Activated T-helper 2 cell treated with anti-CD3 and anti-CD28 coated beads, Interferon-gamma antibody, Interleukin-2, Interleukin-4, amounts not matched to agents 10 μg/mL and 5 μg/mL and 100 μg/mL, durations not matched to agents 14 hours and 24 hours and 36 hours (primary cell): Measurements from ENCODE around the gene ANO1. TPM values are rescaled to one million over a fixed set of nuclear protein-coding genes. Genes with fewer than 3 reads are reported as not detected.
"Not testable (repeated sequence)": the region's sequence is repeated elsewhere in the genome, so short reads cannot be mapped to it uniquely, and the experiment has no call there.

ENCODE experiments used
- DNase-seq: peaks from one replicate; pipeline ENCODE4 v3.0.0; 2021; ENCODE audit warnings: low spot score
- H3K27ac Mint-ChIP-seq: one replicate; pipeline ENCODE4 v1.8.0; 2021; ENCODE audit warnings: mixed read lengths
- H3K27me3 Mint-ChIP-seq: one replicate; pipeline ENCODE4 v1.8.0; 2021; ENCODE audit warnings: low read depth, mixed read lengths
- H3K36me3 Mint-ChIP-seq: one replicate; pipeline ENCODE4 v1.8.0; 2021; ENCODE audit warnings: low read depth, mixed read lengths
- H3K4me1 Mint-ChIP-seq: one replicate; pipeline ENCODE4 v1.8.0; 2021; ENCODE audit warnings: low read depth, mixed read lengths
- H3K4me3 Mint-ChIP-seq: one replicate; pipeline ENCODE4 v1.8.0; 2021; ENCODE audit warnings: low read depth, mild to moderate bottlenecking, moderate library complexity, mixed read lengths
- H3K9me3 Mint-ChIP-seq: one replicate; pipeline ENCODE4 v1.8.0; 2021; ENCODE audit warnings: mixed read lengths
- intact Hi-C: fragments of 100-400 bp; cut with micrococcal nuclease; formaldehyde crosslinking; loops from one replicate; pipeline ENCODE4 v1.15.1; 2023
- total RNA-seq: library from RNA; stranded (reverse); gene quantifications from 2 replicates; pipeline ENCODE4 v1.2.3, GENCODE V29; 2022

ANO1 gene
- total RNA-seq, result not detected in 2 replicates

DNA sequence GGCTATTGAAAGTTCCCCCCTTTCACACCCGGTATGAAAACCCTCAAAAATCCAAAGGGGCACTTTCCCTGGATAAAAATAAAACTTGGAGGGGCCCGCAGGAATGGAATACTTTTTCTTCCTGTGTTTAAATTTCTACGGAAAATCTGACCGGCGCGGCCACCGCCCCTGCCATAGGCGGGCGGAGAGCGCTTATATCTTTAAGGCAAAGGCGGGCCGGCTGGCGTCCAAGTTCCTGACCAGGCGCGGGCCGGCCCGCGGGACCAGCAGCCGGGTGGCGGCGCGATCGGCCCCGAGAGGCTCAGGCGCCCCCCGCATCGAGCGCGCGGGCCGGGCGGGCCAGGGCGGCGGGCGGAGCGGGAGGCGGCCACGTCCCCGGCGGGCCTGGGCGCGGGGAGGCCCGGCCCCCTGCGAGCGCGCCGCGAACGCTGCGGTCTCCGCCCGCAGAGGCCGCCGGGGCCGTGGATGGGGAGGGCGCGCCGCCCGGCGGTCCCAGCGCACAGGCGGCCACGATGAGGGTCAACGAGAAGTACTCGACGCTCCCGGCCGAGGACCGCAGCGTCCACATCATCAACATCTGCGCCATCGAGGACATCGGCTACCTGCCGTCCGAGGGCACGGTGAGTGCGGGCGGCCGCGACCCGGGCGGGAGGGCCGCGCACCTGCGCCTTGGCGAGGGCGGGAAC, at the start of gene ANO1:
ANO1 (plus strand) TSS at position 223 of the 686 bp plus-strand sequence; CDS start at position 513, 290 bp downstream.
- intact Hi-C loops, result loop anchor here (5.0 kb wide), 1 partner anchor 376 kb away; the partner anchor contains the start of gene FGF19
- Mint-ChIP-seq H3K36me3 (no peaks in the 10 kb centered on the region), H3K27me3 (peaks cover 56% of the 10 kb centered on the region), H3K27ac (no peak within 1 kb of the TSS), H3K9me3 (no peaks in the 10 kb centered on the region), H3K4me1 (peaks cover 1% of the 10 kb centered on the region), H3K4me3 (no peak within 1 kb of the TSS)
- DNase-seq, result no peak

DNA sequence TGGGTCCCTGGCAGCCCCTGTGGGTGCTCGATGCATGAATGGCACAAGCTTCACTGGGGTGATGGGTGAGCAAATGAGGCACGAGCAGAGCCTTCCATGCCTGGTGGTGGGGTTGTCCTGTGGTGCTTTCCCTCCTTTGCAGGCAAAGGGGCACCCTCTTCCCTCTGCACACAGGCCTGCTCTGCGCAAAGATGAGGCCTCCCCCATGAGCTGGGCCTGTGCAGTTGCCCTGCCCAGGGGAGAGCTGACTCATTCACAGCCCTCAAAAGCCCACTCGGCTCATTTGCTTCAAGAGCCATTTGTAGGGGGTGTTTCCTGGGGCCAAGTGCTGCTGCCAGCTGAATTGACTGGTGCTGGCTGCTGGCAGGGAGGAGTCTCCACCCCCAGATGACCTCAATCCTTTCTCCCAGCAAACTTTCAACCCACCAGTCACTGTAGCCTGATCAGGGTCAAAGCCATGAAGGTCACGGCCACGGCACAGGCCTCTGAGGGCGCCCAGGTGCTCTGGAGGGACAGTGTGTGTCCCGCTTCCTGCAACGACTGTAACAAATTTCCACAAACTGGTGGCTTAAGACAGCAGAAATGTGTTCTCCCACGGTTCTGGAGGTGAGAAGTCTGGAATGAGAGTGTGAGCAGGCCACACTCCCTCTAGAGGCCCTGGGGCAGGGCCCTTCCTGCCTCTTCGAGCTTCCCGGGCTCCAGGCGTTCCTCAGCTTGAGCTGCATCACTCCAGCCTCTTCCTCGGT, 48.8 kb upstream of the ANO1 start:
- no peak overlapping the region for H3K27ac Mint-ChIP-seq
- DNase-seq, result no peak
- peaks cover 2% of the 10 kb centered on the region for H3K27me3 Mint-ChIP-seq
- no peak overlapping the region for H3K4me3 Mint-ChIP-seq
- no peaks in the 10 kb centered on the region for H3K4me1 Mint-ChIP-seq
- intact Hi-C loops, result no loop called here
- H3K36me3 Mint-ChIP-seq, result no peaks in the 10 kb centered on the region
- no peaks in the 10 kb centered on the region for H3K9me3 Mint-ChIP-seq

DNA sequence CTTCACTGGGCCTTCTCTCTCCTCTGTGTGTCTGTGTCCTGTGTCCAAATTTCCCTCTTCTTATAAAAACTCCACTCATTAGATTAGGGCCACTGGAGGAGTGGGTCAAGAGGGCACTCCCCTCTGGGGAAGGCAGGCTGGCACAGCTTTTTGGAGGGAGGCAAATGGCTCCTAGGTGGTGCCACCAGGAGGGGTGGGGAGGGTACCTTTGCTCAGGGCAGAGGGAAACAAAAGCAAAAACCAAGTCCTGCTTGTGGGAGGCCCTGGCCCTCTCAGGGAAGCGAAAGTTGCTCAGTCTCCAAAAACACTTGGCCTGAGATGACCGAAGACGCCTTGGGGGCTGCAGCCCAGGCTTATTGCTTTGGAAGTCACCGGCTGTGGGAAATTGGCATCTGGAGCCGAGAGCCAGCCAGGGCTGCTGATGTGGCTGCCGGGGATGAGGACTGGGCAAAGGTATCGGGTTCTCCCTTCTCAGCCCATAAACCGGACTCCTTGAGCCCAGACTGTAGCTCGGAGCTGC, 48.2 kb upstream of the ANO1 start:
- intact Hi-C loops, result no loop called here
- H3K36me3 Mint-ChIP-seq, result no peaks in the 10 kb centered on the region
- H3K4me3 Mint-ChIP-seq, result no peak overlapping the region
- no peak for DNase-seq
- no peak overlapping the region for H3K27ac Mint-ChIP-seq
- H3K27me3 Mint-ChIP-seq, result peaks cover 2% of the 10 kb centered on the region
- H3K4me1 Mint-ChIP-seq, result no peaks in the 10 kb centered on the region
- H3K9me3 Mint-ChIP-seq, result no peaks in the 10 kb centered on the region

DNA sequence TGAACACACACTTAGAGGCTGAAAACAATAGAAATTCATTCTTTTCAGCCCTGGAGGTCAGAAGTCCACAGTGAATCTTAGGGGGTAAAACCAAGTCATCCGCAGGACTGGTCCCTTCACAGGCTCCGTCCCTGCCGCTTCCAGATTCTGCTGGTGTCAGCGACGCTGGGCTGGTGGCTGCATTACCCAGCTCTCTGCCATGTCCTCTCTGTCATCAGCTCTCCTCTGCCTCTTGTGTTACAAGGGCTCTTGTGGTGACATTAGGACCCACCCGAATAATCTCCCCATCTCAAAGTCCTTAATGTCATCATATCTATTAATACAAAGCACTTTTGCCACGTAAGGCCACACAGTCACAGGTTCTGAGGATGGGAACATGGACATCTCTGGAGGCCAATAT, 47.7 kb upstream of the ANO1 start:
- Mint-ChIP-seq H3K27me3 (peaks cover 2% of the 10 kb centered on the region), H3K4me1 (no peaks in the 10 kb centered on the region), H3K27ac (no peak overlapping the region), H3K4me3 (no peak overlapping the region), H3K36me3 (no peaks in the 10 kb centered on the region), H3K9me3 (no peaks in the 10 kb centered on the region)
- no peak for DNase-seq
- intact Hi-C loops, result no loop called here

DNA sequence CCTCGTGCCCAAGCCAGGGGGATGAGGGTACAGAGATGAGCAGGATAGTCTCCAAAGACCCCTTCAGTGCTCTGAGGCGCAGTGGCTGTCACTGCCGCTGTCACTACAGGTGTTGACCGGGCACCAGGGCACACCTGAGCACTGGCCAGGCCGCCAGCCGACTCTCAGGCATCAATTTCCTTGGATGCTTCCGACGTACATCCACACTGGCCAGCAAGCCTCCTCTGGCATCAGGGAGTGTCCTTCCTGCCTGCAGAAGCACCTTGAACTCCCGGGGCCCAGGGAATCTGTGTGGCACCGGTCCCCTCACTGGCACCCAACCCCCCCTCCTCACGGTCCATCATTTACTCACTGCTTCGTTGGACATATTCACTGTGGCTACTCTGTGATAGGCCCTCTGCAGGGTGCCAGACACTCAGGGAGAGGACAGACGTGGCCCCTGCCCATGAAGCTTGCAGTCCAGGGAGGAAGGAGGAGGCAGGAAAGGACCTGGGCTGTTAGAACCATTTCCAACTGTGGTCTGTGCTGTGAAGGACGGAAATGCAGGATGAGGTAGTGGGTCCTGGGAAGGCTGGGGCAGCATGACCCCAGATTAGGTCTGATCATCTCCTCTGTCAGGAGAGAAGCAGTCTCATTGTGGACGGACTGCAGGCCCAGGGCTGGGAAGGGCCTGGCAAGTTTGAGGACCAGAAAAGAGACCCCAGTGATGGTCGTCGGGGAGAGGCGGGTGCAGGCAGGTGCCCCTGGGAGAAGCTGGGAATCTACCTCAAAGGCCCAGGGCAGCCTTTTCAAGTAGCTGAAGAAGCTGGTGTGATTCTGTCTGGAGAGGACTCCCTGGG, 46.3 kb upstream of the ANO1 start:
- H3K36me3 Mint-ChIP-seq, result no peaks in the 10 kb centered on the region
- H3K27me3 Mint-ChIP-seq, result peaks cover 2% of the 10 kb centered on the region
- H3K4me1 Mint-ChIP-seq, result no peaks in the 10 kb centered on the region
- H3K27ac Mint-ChIP-seq, result no peak overlapping the region
- H3K4me3 Mint-ChIP-seq, result no peak overlapping the region
- no peak for DNase-seq
- no peaks in the 10 kb centered on the region for H3K9me3 Mint-ChIP-seq
- intact Hi-C loops, result no loop called here

DNA sequence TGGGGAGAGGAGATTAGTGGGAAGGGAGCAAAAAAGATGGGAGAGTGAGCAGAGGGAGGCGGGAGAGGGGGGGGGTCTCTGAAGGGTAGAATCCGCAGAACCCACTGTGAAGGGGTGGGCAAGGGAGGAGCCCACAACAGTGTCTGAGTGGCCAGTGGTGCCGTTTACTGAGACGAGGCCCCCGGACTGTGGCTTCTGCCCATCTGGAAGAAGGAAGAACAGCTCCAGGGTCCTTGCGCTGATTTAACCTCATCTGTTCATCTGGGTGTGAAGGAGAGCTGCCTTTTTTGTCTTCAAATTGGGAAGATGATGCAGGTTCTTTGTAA, 45.7 kb upstream of the ANO1 start:
- no peak for DNase-seq
- Mint-ChIP-seq H3K4me1 (no peaks in the 10 kb centered on the region), H3K27ac (no peak overlapping the region), H3K4me3 (no peak overlapping the region), H3K9me3 (no peaks in the 10 kb centered on the region), H3K27me3 (peaks cover 2% of the 10 kb centered on the region), H3K36me3 (no peaks in the 10 kb centered on the region)
- intact Hi-C loops, result no loop called here

DNA sequence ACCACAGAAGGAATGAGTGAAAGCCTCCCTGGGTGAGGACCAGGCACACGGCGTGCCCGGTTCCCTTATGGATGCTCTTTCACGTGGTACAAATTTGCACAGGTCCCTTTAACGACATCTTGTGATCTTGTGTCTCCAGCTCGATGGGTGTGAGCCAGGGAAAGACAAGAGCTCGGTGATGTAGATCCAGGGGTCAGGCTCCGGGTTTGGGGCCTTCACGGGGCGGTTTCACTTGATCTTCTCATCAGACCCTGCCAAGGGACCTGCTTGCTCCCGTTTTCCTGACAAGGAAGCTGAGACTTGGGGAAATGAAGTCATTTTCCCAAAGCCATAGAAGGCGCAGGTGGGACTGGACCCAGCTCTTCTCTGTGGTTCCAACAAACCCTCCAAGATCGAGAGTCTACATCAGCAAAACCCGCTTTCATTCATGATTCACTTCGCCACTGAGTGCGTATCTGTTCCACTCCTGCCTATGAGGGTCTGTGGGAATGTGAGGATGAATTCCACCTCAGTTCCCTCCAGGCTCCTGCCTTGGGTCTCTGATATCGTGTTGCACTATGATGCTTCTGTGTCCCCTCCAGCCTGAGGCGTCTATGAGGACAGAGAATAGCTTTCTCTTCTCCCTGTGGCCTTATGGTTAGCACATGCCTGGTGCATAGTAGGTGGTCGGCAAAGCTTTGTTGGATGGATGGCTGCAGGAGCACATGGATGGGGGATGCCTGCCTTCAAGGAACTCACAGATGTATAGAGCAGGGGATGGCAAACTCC, 45.0 kb upstream of the ANO1 start:
- Mint-ChIP-seq H3K27ac (no peak overlapping the region), H3K36me3 (no peaks in the 10 kb centered on the region), H3K9me3 (peaks cover 2% of the 10 kb centered on the region), H3K4me1 (no peaks in the 10 kb centered on the region), H3K27me3 (peaks cover 2% of the 10 kb centered on the region), H3K4me3 (no peak overlapping the region)
- DNase-seq, result no peak
- intact Hi-C loops, result no loop called here

DNA sequence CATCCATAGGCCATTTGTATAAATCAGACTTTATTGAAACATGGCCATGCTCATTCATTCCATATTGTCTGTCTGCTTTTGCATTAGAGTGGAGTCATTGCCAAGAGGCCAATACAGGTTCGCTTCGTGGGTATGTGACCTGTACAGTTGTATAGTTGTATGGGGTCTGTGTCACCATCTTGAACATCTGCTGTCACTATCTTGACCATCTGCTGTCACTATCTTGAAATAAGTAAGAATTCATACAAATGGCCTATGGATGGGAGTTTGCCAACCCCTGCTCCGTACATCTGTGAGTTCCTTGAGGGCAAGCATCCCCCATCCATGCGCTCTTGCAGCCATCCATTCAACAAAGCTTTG, 44.4 kb upstream of the ANO1 start:
- Mint-ChIP-seq H3K36me3 (no peaks in the 10 kb centered on the region), H3K4me3 (no peak overlapping the region), H3K27me3 (peaks cover 2% of the 10 kb centered on the region), H3K4me1 (no peaks in the 10 kb centered on the region), H3K9me3 (peaks cover 6% of the 10 kb centered on the region), H3K27ac (no peak overlapping the region)
- intact Hi-C loops, result no loop called here
- no peak for DNase-seq

DNA sequence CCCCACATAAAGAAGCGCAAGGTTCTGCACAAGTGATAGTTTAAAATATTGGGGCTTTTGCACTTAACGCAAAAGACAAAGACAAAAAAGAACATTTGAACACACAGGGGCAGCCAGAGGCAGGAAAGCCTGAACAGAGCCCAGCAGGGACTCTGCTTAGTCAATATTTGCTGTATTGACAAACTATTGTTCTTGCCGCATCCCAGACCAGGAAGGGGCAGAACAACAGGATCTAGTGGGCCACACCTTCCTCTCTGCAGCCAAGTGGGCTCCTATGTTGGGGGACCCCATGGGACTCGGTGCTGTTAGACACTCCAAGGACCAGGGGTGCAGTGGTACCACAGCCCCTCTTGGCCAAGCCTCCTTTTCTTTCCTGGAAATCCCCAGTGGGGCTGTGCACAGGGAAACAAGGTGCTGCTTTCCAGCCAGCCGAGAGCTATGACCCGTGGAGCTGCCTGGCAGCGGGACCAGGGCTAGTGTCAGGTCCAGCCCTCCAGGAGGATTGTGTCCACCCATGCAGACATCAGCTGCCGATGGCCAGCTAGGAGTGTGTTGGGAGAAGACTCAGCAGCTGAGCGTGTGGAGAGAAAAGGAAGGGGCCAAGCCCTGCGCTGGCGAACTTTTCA, 43.3 kb upstream of the ANO1 start:
- peaks cover 2% of the 10 kb centered on the region for H3K27me3 Mint-ChIP-seq
- no peak overlapping the region for H3K27ac Mint-ChIP-seq
- no peaks in the 10 kb centered on the region for H3K36me3 Mint-ChIP-seq
- H3K4me1 Mint-ChIP-seq, result no peaks in the 10 kb centered on the region
- peaks cover 8% of the 10 kb centered on the region for H3K9me3 Mint-ChIP-seq
- intact Hi-C loops, result no loop called here
- DNase-seq, result no peak
- no peak overlapping the region for H3K4me3 Mint-ChIP-seq

DNA sequence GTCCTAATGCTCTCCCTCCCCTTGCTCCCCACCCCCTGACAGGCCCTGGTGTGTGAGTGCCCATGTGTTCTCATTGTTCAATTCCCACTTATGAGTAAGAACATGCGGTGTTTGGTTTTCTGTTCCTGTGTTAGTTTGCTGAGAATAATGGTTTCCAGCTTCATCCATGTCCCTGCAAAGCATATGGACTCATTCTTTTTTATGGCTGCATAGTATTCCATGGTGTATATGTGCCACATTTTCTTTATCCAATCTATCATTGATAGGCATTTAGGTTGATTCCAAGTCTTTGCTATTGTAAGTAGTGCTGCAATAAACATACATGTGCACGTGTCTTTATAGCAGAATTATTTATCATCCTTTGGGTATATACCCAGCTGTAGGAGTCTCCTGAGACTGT, 42.5 kb upstream of the ANO1 start:
- H3K9me3 Mint-ChIP-seq, H3K36me3 Mint-ChIP-seq, H3K4me3 Mint-ChIP-seq, H3K27me3 Mint-ChIP-seq, H3K27ac Mint-ChIP-seq, H3K4me1 Mint-ChIP-seq, intact Hi-C loops, DNase-seq: not testable (repeated sequence)

DNA sequence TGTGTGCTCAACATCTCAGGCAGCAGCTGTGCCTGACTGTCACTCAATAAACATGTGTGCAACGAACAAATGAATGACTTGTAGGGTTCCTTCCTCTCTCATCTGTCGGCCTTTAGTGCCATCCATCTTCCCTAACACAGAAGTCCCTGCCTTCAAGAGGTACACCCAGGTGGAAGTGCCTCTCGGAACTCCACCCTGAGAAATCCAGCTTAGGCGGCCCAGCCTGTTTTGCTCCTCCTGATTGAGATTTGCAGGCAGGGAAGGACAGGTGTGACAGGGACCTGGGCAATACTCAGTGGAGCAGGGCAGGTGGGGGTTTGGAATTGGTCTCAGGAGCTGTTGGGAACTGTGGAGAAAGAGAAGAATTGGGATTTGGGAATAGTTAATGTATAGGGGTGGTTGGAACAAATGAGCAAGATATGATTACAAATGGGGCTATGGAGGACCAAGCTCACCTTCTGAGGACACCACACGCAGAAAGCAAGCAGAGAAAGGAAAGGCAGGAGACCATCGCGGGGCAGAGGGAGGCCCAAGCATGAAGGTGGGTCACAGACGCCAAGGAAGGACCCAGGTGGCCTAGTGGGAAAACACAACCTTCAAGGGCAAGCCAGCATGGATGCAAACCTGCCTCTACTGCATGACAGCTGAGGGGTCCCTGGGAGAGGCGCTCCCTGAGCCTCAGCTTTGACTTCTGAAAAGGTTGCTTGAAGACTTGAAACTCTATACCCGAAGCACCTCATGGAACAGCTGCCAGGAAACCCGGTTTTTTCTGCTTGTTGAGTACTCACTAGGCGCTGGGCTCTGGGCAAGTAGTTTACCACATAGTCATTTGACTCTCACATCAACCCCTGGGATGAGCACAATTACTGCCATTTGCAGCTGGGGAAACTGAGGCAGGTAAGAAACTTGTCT, 40.9 kb upstream of the ANO1 start:
- Mint-ChIP-seq H3K27ac (no peak overlapping the region), H3K36me3 (no peaks in the 10 kb centered on the region), H3K9me3 (peaks cover 8% of the 10 kb centered on the region), H3K4me3 (no peak overlapping the region), H3K27me3 (no peaks in the 10 kb centered on the region), H3K4me1 (no peaks in the 10 kb centered on the region)
- DNase-seq, result no peak
- intact Hi-C loops, result no loop called here
